Hepatocyte (in vitro differentiated cells): ENCODE data around the gene BIVM. TPM values are rescaled to one million over a fixed set of nuclear protein-coding genes. Genes with fewer than 3 reads are reported as not detected.

Experiments
- DNase-seq: peaks from one replicate; pipeline ENCODE4 v3.0.0-alpha.2; 2016; ENCODE audit warnings: low spot score
- H2AFZ ChIP-seq: fragments of 200-600 bp; sonication (generic); 2 replicates; pipeline ENCODE4 v1.6.0; 2016; ENCODE audit warnings: antibody characterized with exemption, mild to moderate bottlenecking
- H3K27ac ChIP-seq: fragments of 200-600 bp; sonication (generic); 2 replicates; pipeline ENCODE4 v1.5.1; 2016; ENCODE audit warnings: mild to moderate bottlenecking
- H3K27me3 ChIP-seq: fragments of 200-600 bp; sonication (generic); 2 replicates; pipeline ENCODE4 v1.6.1; 2016
- H3K36me3 ChIP-seq: fragments of 200-600 bp; sonication (generic); replicated peaks from 2 replicates; pipeline ENCODE4 v1.5.1; 2016; ENCODE audit warnings: low read depth; ENCODE audit not compliant: insufficient read depth
- H3K4me1 ChIP-seq: fragments of 200-600 bp; sonication (generic); 2 replicates; pipeline ENCODE4 v1.5.1; 2016; ENCODE audit warnings: mild to moderate bottlenecking, moderate library complexity; ENCODE audit not compliant: insufficient read depth
- H3K4me2 ChIP-seq: fragments of 200-600 bp; sonication (generic); 2 replicates; pipeline ENCODE4 v1.6.0; 2016
- H3K4me3 ChIP-seq: fragments of 200-600 bp; sonication (generic); 2 replicates; pipeline ENCODE4 v1.5.1; 2016; ENCODE audit warnings: mild to moderate bottlenecking
- H3K79me2 ChIP-seq: fragments of 200-600 bp; sonication (generic); 2 replicates; pipeline ENCODE4 v1.6.0; 2017; ENCODE audit warnings: mild to moderate bottlenecking
- H3K9me2 ChIP-seq: fragments of 200-600 bp; sonication (generic); replicated peaks from 2 replicates; pipeline ENCODE4 v1.6.0; 2017; ENCODE audit warnings: mild to moderate bottlenecking; ENCODE audit not compliant: insufficient read depth
- H3K9me3 ChIP-seq: fragments of 200-600 bp; sonication (generic); 2 replicates; pipeline ENCODE4 v1.5.1; 2016; ENCODE audit warnings: low read depth, mild to moderate bottlenecking
- H4K20me1 ChIP-seq: fragments of 200-600 bp; sonication (generic); 2 replicates; pipeline ENCODE4 v1.6.0; 2016; ENCODE audit warnings: mild to moderate bottlenecking; ENCODE audit not compliant: insufficient read depth, poor library complexity, severe bottlenecking
- EZH2 ChIP-seq: fragments of 200-600 bp; sonication (generic); IDR thresholded peaks from 2 replicates; pipeline ENCODE4 v1.6.1; 2016; ENCODE audit warnings: antibody characterized with exemption, mild to moderate bottlenecking, borderline replicate concordance
- EZH2phosphoT487 ChIP-seq: fragments of 200-600 bp; sonication (generic); IDR thresholded peaks from one replicate; pipeline ENCODE4 v1.6.1; 2018; ENCODE audit warnings: antibody characterized with exemption, mild to moderate bottlenecking, low read depth, moderate library complexity; ENCODE audit not compliant: unreplicated experiment, severe bottlenecking
- WGBS: methylation state at CpG from one replicate; pipeline ENCODE4 v1.1.6; 2016; ENCODE audit warnings: low lambda C conversion rate; ENCODE audit errors: missing lambda C conversion rate; 5-methylcytosine and 5-hydroxymethylcytosine counted together
- polyA plus RNA-seq: library from polyadenylated mRNA; unstranded; fragments of >200 nt; fragmentation: Nextera tagmentation; extraction: Ambion mirVana; gene quantifications from 2 replicates; pipeline ENCODE4 v1.2.1, GENCODE V29; 2016
- total RNA-seq: library from RNA; depleted of rRNA; stranded (reverse); fragments of >200 nt; gene quantifications from 2 replicates; pipeline ENCODE4 v1.2.3, GENCODE V29; 2014
- TF ChIP-seq, protein P1 (sequence below): fragments of 200-600 bp; sonication (generic); IDR thresholded peaks from 2 replicates; pipeline ENCODE4 v1.5.1; 2016; ENCODE audit warnings: antibody characterized with exemption, mild to moderate bottlenecking; ENCODE audit not compliant: poor library complexity

The BIVM gene
- total and polyA plus RNA-seq, 2 experiments from 2014 or later: 10.7 to 33.5 TPM

- TF ChIP-seq EZH2phosphoT487 (no peak), EZH2 (no peak)
- TF ChIP-seq, protein P1, sequence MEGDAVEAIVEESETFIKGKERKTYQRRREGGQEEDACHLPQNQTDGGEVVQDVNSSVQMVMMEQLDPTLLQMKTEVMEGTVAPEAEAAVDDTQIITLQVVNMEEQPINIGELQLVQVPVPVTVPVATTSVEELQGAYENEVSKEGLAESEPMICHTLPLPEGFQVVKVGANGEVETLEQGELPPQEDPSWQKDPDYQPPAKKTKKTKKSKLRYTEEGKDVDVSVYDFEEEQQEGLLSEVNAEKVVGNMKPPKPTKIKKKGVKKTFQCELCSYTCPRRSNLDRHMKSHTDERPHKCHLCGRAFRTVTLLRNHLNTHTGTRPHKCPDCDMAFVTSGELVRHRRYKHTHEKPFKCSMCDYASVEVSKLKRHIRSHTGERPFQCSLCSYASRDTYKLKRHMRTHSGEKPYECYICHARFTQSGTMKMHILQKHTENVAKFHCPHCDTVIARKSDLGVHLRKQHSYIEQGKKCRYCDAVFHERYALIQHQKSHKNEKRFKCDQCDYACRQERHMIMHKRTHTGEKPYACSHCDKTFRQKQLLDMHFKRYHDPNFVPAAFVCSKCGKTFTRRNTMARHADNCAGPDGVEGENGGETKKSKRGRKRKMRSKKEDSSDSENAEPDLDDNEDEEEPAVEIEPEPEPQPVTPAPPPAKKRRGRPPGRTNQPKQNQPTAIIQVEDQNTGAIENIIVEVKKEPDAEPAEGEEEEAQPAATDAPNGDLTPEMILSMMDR: no peak
- over 99% methylated on average over 5 of the region's 5 CpGs for WGBS
- no peaks in the 10 kb centered on the region for H4K20me1 ChIP-seq
- H3K9me3 ChIP-seq: no peaks in the 10 kb centered on the region
- H3K9me2 ChIP-seq: no peaks in the 10 kb centered on the region
- H3K27me3 ChIP-seq: no peaks in the 10 kb centered on the region
- no peaks in the 10 kb centered on the region for H3K36me3 ChIP-seq
- no peak overlapping the region for H3K27ac ChIP-seq
- H3K4me3 ChIP-seq: no peak overlapping the region
- no peak overlapping the region for H3K4me2 ChIP-seq
- no peaks in the 10 kb centered on the region for H3K79me2 ChIP-seq
- no peaks in the 10 kb centered on the region for H3K4me1 ChIP-seq
- no peak for DNase-seq
- no peak overlapping the region for H2AFZ ChIP-seq
Measured at GRCh38 chr13:102839462-102839861, 40.5 kb downstream of the BIVM start.

DNA sequence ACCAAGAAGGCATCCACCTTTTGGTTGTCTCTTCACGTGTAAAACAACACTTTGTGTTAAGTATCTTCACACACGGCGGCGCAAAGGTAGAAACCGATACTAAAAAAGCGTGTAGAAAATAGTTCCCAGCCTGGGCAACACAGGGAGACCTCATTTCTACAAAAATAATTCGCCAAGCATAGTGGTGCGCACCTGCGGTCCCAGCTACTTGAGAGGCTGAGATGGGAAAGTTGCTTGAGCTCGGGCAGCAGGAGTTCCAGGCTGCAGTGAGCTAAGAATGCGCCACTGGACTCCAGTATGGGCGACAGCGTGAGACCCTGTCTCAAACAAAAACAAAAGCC is 46.3 kb downstream of the BIVM start:
- Histone ChIP-seq H3K9me2 (no peaks in the 10 kb centered on the region), H3K4me3 (peak overlapping the region; percentile 75), H2AFZ (peak overlapping the region; percentile 92), H3K27ac (peak overlapping the region; percentile 97), H3K27me3 (no peaks in the 10 kb centered on the region), H3K79me2 (peaks cover 40% of the 10 kb centered on the region), H3K36me3 (no peaks in the 10 kb centered on the region), H3K9me3 (no peaks in the 10 kb centered on the region), H3K4me2 (peak overlapping the region; percentile 83), H4K20me1 (peaks cover 8% of the 10 kb centered on the region), H3K4me1 (no peaks in the 10 kb centered on the region)
- TF ChIP-seq EZH2: no peak
- TF ChIP-seq EZH2phosphoT487: no peak
- TF ChIP-seq, protein P1: no peak
- DNase-seq: no peak
- WGBS: 5% methylated on average over 13 of the region's 13 CpGs

GRCh38 chr13:102845630-102846260 is 46.8 kb downstream of the BIVM start, which contains the start of gene ERCC5:
TSS of gene ERCC5 (plus strand) at chr13:102846032. CDS start at chr13:102846267, 235 bp downstream.
- Histone ChIP-seq H4K20me1 (peaks cover 8% of the 10 kb centered on the region), H2AFZ (peak within 1 kb of the TSS; percentile 92), H3K27me3 (no peaks in the 10 kb centered on the region), H3K79me2 (peaks cover 45% of the 10 kb centered on the region), H3K9me2 (no peaks in the 10 kb centered on the region), H3K27ac (peak within 1 kb of the TSS; percentile 97), H3K4me3 (peak within 1 kb of the TSS; percentile 75), H3K36me3 (no peaks in the 10 kb centered on the region), H3K4me1 (no peaks in the 10 kb centered on the region), H3K4me2 (peak within 1 kb of the TSS; percentile 84), H3K9me3 (no peaks in the 10 kb centered on the region)
- peak; percentile 96 for DNase-seq
- TF ChIP-seq, protein P1: no peak
- TF ChIP-seq EZH2: no peak
- no peak for TF ChIP-seq EZH2phosphoT487
- WGBS: 1% methylated on average over 49 of the region's 49 CpGs
